NCI-H526 treated with DMSO at 0.1 percent for 48 hours (cell line): ENCODE data around the gene RBM43.
A peak's percentile ranks its signal among the peaks of the same experiment; 100 is the strongest.

ENCODE experiments used
- DNase-seq: peaks from one replicate; lab custom pipeline; 2025; lab: John Stamatoyannopoulos, UW

The RBM43 gene

GRCh38 chr2:151268085-151268484 lies 6.4 kb upstream of the RBM43 start:
- DNase-seq = no peak

GRCh38 chr2:151267537-151267936 lies 5.9 kb upstream of the RBM43 start:
- DNase-seq = no peak

- no peak for DNase-seq
Measured at GRCh38 chr2:151265991-151266390, 4.3 kb upstream of the RBM43 start.

GRCh38 chr2:151264157-151264825 lies 2.6 kb upstream of the RBM43 start:
- DNase-seq = no peak

- DNase-seq = no peak
Measured at GRCh38 chr2:151262629-151263028, 966 bp upstream of the RBM43 start.

GRCh38 chr2:151261977-151262291 lies 271 bp upstream of the RBM43 start:
- no peak for DNase-seq

GRCh38 chr2:151260573-151261230 lies 961 bp downstream of the RBM43 start:
- DNase-seq = no peak

- no peak for DNase-seq
Measured at GRCh38 chr2:151258121-151258520, 3.5 kb downstream of the RBM43 start.

- no peak for DNase-seq
Measured at GRCh38 chr2:151252646-151253045, 9.0 kb downstream of the RBM43 start.

- no peak for DNase-seq
Measured at GRCh38 chr2:151251012-151251411, 10.7 kb downstream of the RBM43 start.

- no peak for DNase-seq
Measured at GRCh38 chr2:151247432-151247831, 14.2 kb downstream of the RBM43 start.

GRCh38 chr2:151246152-151246551 lies 15.5 kb downstream of the RBM43 start:
- DNase-seq = no peak

GRCh38 chr2:151243468-151243867 lies 18.2 kb downstream of the RBM43 start:
- DNase-seq = no peak

- no peak for DNase-seq
Measured at GRCh38 chr2:151241224-151241623, 20.4 kb downstream of the RBM43 start.

- DNase-seq = no peak
Measured at GRCh38 chr2:151240433-151240832, 21.2 kb downstream of the RBM43 start.

GRCh38 chr2:151239624-151240023 lies 22.0 kb downstream of the RBM43 start:
- DNase-seq = no peak

GRCh38 chr2:151238527-151239487 lies 22.9 kb downstream of the RBM43 start:
- peak; percentile 56 for DNase-seq

- peak; percentile 18 for DNase-seq
Measured at GRCh38 chr2:151237422-151238025, 24.1 kb downstream of the RBM43 start.

GRCh38 chr2:151233760-151234159 lies 27.9 kb downstream of the RBM43 start:
- DNase-seq = peak; percentile 97

- DNase-seq = peak; percentile 80
Measured at GRCh38 chr2:151233288-151233687, 28.4 kb downstream of the RBM43 start.

GRCh38 chr2:151230627-151231140 lies 31.0 kb downstream of the RBM43 start:
- no peak for DNase-seq

- DNase-seq = no peak
Measured at GRCh38 chr2:151228847-151229512, 32.7 kb downstream of the RBM43 start.
